Kidney (tissue), 14 donors: ENCODE results near the gene GOLGA6B. TPM values are rescaled to one million over a fixed set of nuclear protein-coding genes. Genes with fewer than 3 reads are reported as not detected.

Experiments used
- DNase-seq, 5 donors: peaks; one replicate each; pipeline ENCODE4 v3.0.0-alpha.2; 2013 to 2020
- FAIRE-seq: peaks from 2 replicates; lab custom pipeline; 2012; peaks lifted over from hg19 to GRCh38; lab: Jason Lieb, UNC
- H3K27ac ChIP-seq, 2 donors: one replicate each; pipeline ENCODE4 v1.7.0; 2013; ENCODE audit warnings: low read depth in 2 of 2, low read length in 2 of 2, inconsistent platforms in 1 of 2
- H3K27me3 ChIP-seq: one replicate; pipeline ENCODE4 v1.7.1; 2013; ENCODE audit warnings: low read length, inconsistent platforms; ENCODE audit not compliant: control insufficient read depth, insufficient read depth
- H3K36me3 ChIP-seq, 3 donors: one replicate each; pipeline versions ENCODE4 v1.7.0 to v1.7.1; 2013; ENCODE audit warnings: low read length in 3 of 3, control low read depth in 1 of 3, inconsistent platforms in 1 of 3; ENCODE audit not compliant: insufficient read depth in 3 of 3, control insufficient read depth in 2 of 3
- H3K4me1 ChIP-seq, 3 donors: one replicate each; pipeline versions ENCODE4 v1.7.0 to v1.7.1; 2013; ENCODE audit warnings: low read length in 3 of 3, inconsistent platforms in 1 of 3, low read depth in 1 of 3; ENCODE audit not compliant: control insufficient read depth in 2 of 3, insufficient read depth in 2 of 3
- H3K4me3 ChIP-seq, 3 donors: one replicate each; pipeline versions ENCODE4 v1.7.0 to v1.8.1; 2013; ENCODE audit warnings: low read length in 3 of 3, control low read depth in 1 of 3, inconsistent platforms in 1 of 3
- H3K9ac ChIP-seq, 3 donors: one replicate each; pipeline versions ENCODE4 v1.7.0 to v1.7.1; 2013; ENCODE audit warnings: low read length in 3 of 3, control low read depth in 1 of 3, inconsistent platforms in 1 of 3
- H3K9me3 ChIP-seq, 3 donors: one replicate each; pipeline versions ENCODE4 v1.7.0 to v1.7.1; 2013; ENCODE audit warnings: low read length in 3 of 3, control low read depth in 1 of 3, inconsistent platforms in 1 of 3; ENCODE audit not compliant: control insufficient read depth in 2 of 3, insufficient read depth in 1 of 3
- CTCF ChIP-seq: IDR thresholded peaks from 3 replicates; pipeline ENCODE4 v1.5.1; 2012; ENCODE audit warnings: mild to moderate bottlenecking, moderate library complexity, borderline replicate concordance; ENCODE audit not compliant: insufficient read depth; ENCODE audit errors: extremely low read depth
- intact Hi-C: fragments of 100-400 bp; cut with DNase I; formaldehyde crosslinking; loops from one replicate; pipeline ENCODE4 v1.11.1; 2022
- polyA plus RNA-seq: library from polyadenylated mRNA; stranded (reverse); fragments of 350-450 nt; fragmentation: Illumina TruSeq; extraction: RNeasy Lipid Tissue Mini Kit (QIAGEN cat#74804); gene quantifications from one replicate; pipeline ENCODE4 v1.2.3, GENCODE V29; 2014; ENCODE audit warnings: low read depth, low replicate concordance; ENCODE audit not compliant: insufficient read depth
- total RNA-seq: library from RNA; stranded (reverse); fragmentation: NEBNext Ultra II Directional; extraction: Animal tissue kit (Norgen Biotek cat#: 25700); gene quantifications from one replicate; pipeline ENCODE4 v1.2.1, GENCODE V29; 2021
- donor health status: control.
- donor health status: control.
- donor health status: control.
- donor health status: control.
- donor health status: control.
- donor health status: DM: yes; HTN: yes; CAD: no.
- donor health status: Normal renal cell carcinoma (clear cell type).

The GOLGA6B gene
- total and polyA plus RNA-seq, 2 donors from 2014 or later = not detected

- H3K27ac ChIP-seq = no peak overlapping the region
- H3K4me1 ChIP-seq = no peaks in the 10 kb centered on the region
- no peak for FAIRE-seq
- H3K9me3 ChIP-seq = no peaks in the 10 kb centered on the region
- no peak overlapping the region for H3K4me3 ChIP-seq
- H3K36me3 ChIP-seq = no peaks in the 10 kb centered on the region
- no peak overlapping the region for H3K9ac ChIP-seq
- TF ChIP-seq CTCF = no peak
- DNase-seq = no peak
- H3K27me3 ChIP-seq = peaks cover 3% of the 10 kb centered on the region
- intact Hi-C loops = no loop called here
These were observed 22.3 kb downstream of the GOLGA6B start for GRCh38 chr15:72676838-72677237.

- intact Hi-C loops = no loop called here
- Histone ChIP-seq H3K27me3 (peaks cover 3% of the 10 kb centered on the region), H3K4me3 (no peak overlapping the region), H3K9me3 (no peaks in the 10 kb centered on the region), H3K4me1 (peaks cover 0 to 6% (median 0%) of the 10 kb centered on the region in 3 donors), H3K9ac (no peak overlapping the region), H3K27ac (no peak overlapping the region), H3K36me3 (no peaks in the 10 kb centered on the region)
- FAIRE-seq (no peak), DNase-seq (no peak)
- TF ChIP-seq CTCF = no peak
These were observed 26.4 kb downstream of the GOLGA6B start for GRCh38 chr15:72680931-72681330.

- intact Hi-C loops = no loop called here
- FAIRE-seq (no peak), DNase-seq (no peak)
- H3K9me3 ChIP-seq = no peaks in the 10 kb centered on the region
- no peaks in the 10 kb centered on the region for H3K36me3 ChIP-seq
- H3K27me3 ChIP-seq = peaks cover 3% of the 10 kb centered on the region
- H3K9ac ChIP-seq = no peak overlapping the region
- no peak overlapping the region for H3K4me3 ChIP-seq
- TF ChIP-seq CTCF = no peak
- peaks cover 0 to 6% (median 0%) of the 10 kb centered on the region in 3 donors for H3K4me1 ChIP-seq
- H3K27ac ChIP-seq = no peak overlapping the region
These were observed 28.3 kb downstream of the GOLGA6B start for GRCh38 chr15:72682772-72683171.
